Smooth muscle cell (in vitro differentiated cells): ENCODE data around the gene MCTP1. TPM values are rescaled to one million over a fixed set of nuclear protein-coding genes. Genes with fewer than 3 reads are reported as not detected.

ENCODE experiments used
- DNase-seq: peaks from one replicate; lab custom pipeline; 2025; ENCODE audit not compliant: unreplicated experiment; lab: John Stamatoyannopoulos, UW
- H2AFZ ChIP-seq: fragments of 200-600 bp; sonication (generic); 2 replicates; pipeline ENCODE4 v1.6.0; 2016; ENCODE audit warnings: antibody characterized with exemption, low read depth, mild to moderate bottlenecking
- H3F3A ChIP-seq: fragments of 200-600 bp; sonication (generic); 2 replicates; pipeline ENCODE4 v1.6.0; 2017; ENCODE audit warnings: antibody characterized with exemption, low read depth
- H3K27ac ChIP-seq: fragments of 200-600 bp; sonication (generic); 2 replicates; pipeline ENCODE4 v1.5.1; 2016; ENCODE audit warnings: low read depth, mild to moderate bottlenecking
- H3K27me3 ChIP-seq: fragments of 200-600 bp; sonication (generic); 2 replicates; pipeline ENCODE4 v1.6.1; 2016; ENCODE audit warnings: low read depth, mild to moderate bottlenecking
- H3K36me3 ChIP-seq: fragments of 200-600 bp; sonication (generic); 2 replicates; pipeline ENCODE4 v1.5.1; 2016; ENCODE audit warnings: low read depth
- H3K4me1 ChIP-seq: fragments of 200-600 bp; sonication (generic); 2 replicates; pipeline ENCODE4 v1.5.1; 2016; ENCODE audit warnings: low read depth
- H3K4me2 ChIP-seq: fragments of 200-600 bp; sonication (generic); 2 replicates; pipeline ENCODE4 v1.6.0; 2016; ENCODE audit warnings: mild to moderate bottlenecking
- H3K4me3 ChIP-seq: fragments of 200-600 bp; sonication (generic); 2 replicates; pipeline ENCODE4 v1.5.1; 2016; ENCODE audit warnings: mild to moderate bottlenecking
- H3K79me2 ChIP-seq: fragments of 200-600 bp; sonication (generic); 2 replicates; pipeline ENCODE4 v1.6.0; 2016; ENCODE audit warnings: low read depth, mild to moderate bottlenecking
- H3K9ac ChIP-seq: fragments of 200-600 bp; sonication (generic); 2 replicates; pipeline ENCODE4 v1.6.0; 2016; ENCODE audit warnings: low read depth
- H3K9me3 ChIP-seq: fragments of 200-600 bp; sonication (generic); replicated peaks from 2 replicates; pipeline ENCODE4 v1.5.1; 2016; ENCODE audit warnings: low read depth
- H4K20me1 ChIP-seq: fragments of 200-600 bp; sonication (generic); 2 replicates; pipeline ENCODE4 v1.6.0; 2016; ENCODE audit warnings: low read depth
- WGBS: methylation state at CpG from one replicate; pipeline ENCODE4 v1.1.7; 2016; ENCODE audit warnings: low lambda C conversion rate; 5-methylcytosine and 5-hydroxymethylcytosine counted together
- polyA plus RNA-seq: library from polyadenylated mRNA; unstranded; fragments of >200 nt; fragmentation: Nextera tagmentation; extraction: Ambion mirVana; gene quantifications from 2 replicates; pipeline ENCODE4 v1.2.1, GENCODE V29; 2016
- total RNA-seq: library from RNA; depleted of rRNA; stranded (reverse); fragments of >200 nt; gene quantifications from 2 replicates; pipeline ENCODE4 v1.2.3, GENCODE V29; 2014
- TF ChIP-seq, protein P1 (sequence below): fragments of 200-600 bp; sonication (generic); IDR thresholded peaks from 2 replicates; pipeline ENCODE4 v1.5.1; 2017; ENCODE audit warnings: borderline replicate concordance, mild to moderate bottlenecking, antibody characterized with exemption; ENCODE audit not compliant: insufficient read depth, poor library complexity, severe bottlenecking

MCTP1 gene
- total and polyA plus RNA-seq, 2 experiments from 2014 or later = 1.1 to 4.8 TPM

DNA sequence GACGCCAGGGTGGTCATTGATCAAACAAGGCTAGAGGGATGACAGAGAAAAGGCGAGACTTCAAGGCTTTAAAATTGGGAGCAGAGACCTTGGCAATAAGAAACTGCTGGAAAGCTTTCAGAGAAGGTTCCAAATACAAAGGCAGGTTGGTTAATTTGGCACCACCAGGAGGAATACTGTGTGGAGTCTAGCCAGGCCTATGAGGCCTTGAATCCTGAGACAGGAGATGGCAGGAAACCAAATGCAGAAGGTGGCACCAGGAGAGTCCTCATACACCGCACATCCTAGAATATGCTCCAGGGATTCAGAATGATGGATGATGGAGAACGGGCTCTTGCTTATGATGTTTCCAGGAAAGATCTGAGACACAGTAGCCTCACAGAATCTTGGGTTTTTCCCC, 90.0 kb downstream of the MCTP1 start:
- TF ChIP-seq, protein P1, sequence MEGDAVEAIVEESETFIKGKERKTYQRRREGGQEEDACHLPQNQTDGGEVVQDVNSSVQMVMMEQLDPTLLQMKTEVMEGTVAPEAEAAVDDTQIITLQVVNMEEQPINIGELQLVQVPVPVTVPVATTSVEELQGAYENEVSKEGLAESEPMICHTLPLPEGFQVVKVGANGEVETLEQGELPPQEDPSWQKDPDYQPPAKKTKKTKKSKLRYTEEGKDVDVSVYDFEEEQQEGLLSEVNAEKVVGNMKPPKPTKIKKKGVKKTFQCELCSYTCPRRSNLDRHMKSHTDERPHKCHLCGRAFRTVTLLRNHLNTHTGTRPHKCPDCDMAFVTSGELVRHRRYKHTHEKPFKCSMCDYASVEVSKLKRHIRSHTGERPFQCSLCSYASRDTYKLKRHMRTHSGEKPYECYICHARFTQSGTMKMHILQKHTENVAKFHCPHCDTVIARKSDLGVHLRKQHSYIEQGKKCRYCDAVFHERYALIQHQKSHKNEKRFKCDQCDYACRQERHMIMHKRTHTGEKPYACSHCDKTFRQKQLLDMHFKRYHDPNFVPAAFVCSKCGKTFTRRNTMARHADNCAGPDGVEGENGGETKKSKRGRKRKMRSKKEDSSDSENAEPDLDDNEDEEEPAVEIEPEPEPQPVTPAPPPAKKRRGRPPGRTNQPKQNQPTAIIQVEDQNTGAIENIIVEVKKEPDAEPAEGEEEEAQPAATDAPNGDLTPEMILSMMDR = no peak
- Histone ChIP-seq H3F3A (no peaks in the 10 kb centered on the region), H3K4me3 (no peak overlapping the region), H3K27ac (no peak overlapping the region), H3K4me1 (no peaks in the 10 kb centered on the region), H3K79me2 (no peaks in the 10 kb centered on the region), H2AFZ (no peak overlapping the region), H3K4me2 (no peak overlapping the region), H3K36me3 (no peaks in the 10 kb centered on the region), H4K20me1 (no peaks in the 10 kb centered on the region), H3K9me3 (no peaks in the 10 kb centered on the region), H3K9ac (no peak overlapping the region), H3K27me3 (no peaks in the 10 kb centered on the region)
- WGBS = 95% methylated on average over 4 of the region's 4 CpGs
- no peak for DNase-seq

DNA sequence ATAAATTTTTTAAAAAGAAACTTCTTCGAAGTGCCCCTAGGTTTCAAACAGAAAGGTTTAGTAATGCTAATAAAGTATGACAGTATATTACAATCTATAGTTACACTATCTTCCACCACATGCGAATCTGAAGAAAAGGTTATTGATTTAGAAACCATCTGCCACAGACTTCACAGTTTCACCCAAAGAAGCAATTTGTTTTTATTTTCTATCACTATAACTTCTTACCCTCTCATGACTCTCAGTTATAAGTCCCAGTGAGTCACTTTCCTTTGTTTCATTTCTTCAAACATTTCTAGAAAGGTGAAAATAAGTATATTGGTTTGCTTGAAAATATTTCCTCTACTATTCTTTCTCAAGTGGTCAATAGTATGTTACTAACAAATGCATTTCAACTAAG, 93.6 kb downstream of the MCTP1 start:
- Histone ChIP-seq H3K9me3 (no peaks in the 10 kb centered on the region), H2AFZ (no peak overlapping the region), H3K4me3 (no peak overlapping the region), H3K27me3 (no peaks in the 10 kb centered on the region), H3K27ac (no peak overlapping the region), H3K36me3 (no peaks in the 10 kb centered on the region), H4K20me1 (no peaks in the 10 kb centered on the region), H3K79me2 (no peaks in the 10 kb centered on the region), H3K9ac (no peak overlapping the region), H3K4me1 (no peaks in the 10 kb centered on the region), H3F3A (no peaks in the 10 kb centered on the region), H3K4me2 (no peak overlapping the region)
- TF ChIP-seq, protein P1 = no peak
- 95% methylated on average over 2 of the region's 2 CpGs for WGBS
- DNase-seq = no peak

DNA sequence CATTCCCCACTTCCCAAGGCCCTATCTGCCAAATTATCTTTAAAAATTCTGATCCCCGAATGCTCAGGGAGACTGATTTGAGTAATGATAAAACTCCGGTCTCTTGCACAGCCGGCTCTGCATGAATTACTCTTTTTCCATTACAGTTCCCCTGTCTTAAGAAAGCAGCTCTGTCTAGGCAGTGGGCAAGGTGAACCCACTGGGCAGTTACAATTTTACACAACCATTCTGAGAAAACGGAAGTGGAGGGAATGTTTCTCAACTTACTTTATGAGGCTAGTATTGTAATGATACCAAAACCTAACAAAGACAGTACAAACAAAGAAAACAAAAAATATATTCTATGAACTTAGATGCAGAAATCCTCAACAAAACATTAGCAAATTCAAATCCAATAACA, 100.0 kb downstream of the MCTP1 start:
- 86% methylated on average over 4 of the region's 4 CpGs for WGBS

DNA sequence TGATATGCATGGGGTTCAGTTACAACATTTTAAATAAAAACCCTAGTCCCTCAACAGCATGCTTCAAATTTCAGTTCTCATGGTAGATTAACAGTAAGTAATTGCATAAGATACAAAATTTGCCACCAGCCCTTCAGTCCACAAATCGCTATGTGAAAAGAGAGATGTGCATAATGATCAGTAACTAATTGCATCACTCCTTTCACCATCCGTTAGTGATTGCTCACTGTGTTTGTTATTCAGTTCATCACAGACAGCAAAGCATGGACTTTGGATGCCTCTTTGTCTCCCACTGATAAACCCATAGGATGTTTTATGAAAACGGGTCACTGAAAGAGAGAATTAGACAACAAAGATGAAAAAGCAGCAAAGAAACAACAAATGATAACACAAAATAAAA, 103.2 kb downstream of the MCTP1 start:
- no peak for DNase-seq

More for the DNA sequence above, 100.0 kb downstream of the MCTP1 start:
- Histone ChIP-seq H3K27ac (no peak overlapping the region), H3K27me3 (no peaks in the 10 kb centered on the region), H3K4me1 (no peaks in the 10 kb centered on the region), H3K4me3 (no peak overlapping the region), H4K20me1 (no peaks in the 10 kb centered on the region), H3K9me3 (no peaks in the 10 kb centered on the region), H3K4me2 (no peak overlapping the region), H3K9ac (no peak overlapping the region), H3K36me3 (no peaks in the 10 kb centered on the region), H2AFZ (no peak overlapping the region), H3F3A (no peaks in the 10 kb centered on the region), H3K79me2 (no peaks in the 10 kb centered on the region)
- TF ChIP-seq, protein P1 = no peak
- DNase-seq = no peak

More for the DNA sequence above, 103.2 kb downstream of the MCTP1 start:
- H2AFZ ChIP-seq = no peak overlapping the region
- H3K4me2 ChIP-seq = no peak overlapping the region
- no peaks in the 10 kb centered on the region for H3K79me2 ChIP-seq
- no peak overlapping the region for H3K4me3 ChIP-seq
- no peak overlapping the region for H3K9ac ChIP-seq
- peaks cover 7% of the 10 kb centered on the region for H3F3A ChIP-seq
- H3K27me3 ChIP-seq = no peaks in the 10 kb centered on the region
- no peaks in the 10 kb centered on the region for H3K36me3 ChIP-seq
- no peaks in the 10 kb centered on the region for H3K9me3 ChIP-seq
- no peak overlapping the region for H3K27ac ChIP-seq
- H3K4me1 ChIP-seq = peaks cover 8% of the 10 kb centered on the region
- TF ChIP-seq, protein P1 = no peak
- WGBS = 72% methylated on average over 3 of the region's 3 CpGs
- H4K20me1 ChIP-seq = no peaks in the 10 kb centered on the region
